ENCODE measurements around the gene SMAD3. TPM values are rescaled to one million over a fixed set of nuclear protein-coding genes. Genes with fewer than 3 reads are reported as not detected.

The SMAD3 gene
- total RNA-seq, 1 donor from 2014 or later: 18.8 TPM

GRCh38 chr15:67115586-67115969 lies 50.2 kb downstream of the SMAD3 start:
- no peaks in the 10 kb centered on the region for H3K36me3 ChIP-seq
- H3K4me3 ChIP-seq: no peak overlapping the region
- no peak for TF ChIP-seq CTCF (IDR thresholded peaks at IDR 0.05; ENCODE audit: borderline replicate concordance)
- H3K27me3 ChIP-seq (ENCODE audit: low read depth): no peaks in the 10 kb centered on the region
- H3K27ac ChIP-seq (replicated peaks): peak overlapping the region; percentile 21
- H3K9me3 ChIP-seq (replicated peaks): peaks cover 9% of the 10 kb centered on the region
- peaks cover 67% of the 10 kb centered on the region for H3K4me1 ChIP-seq
- DNase-seq: no peak
- intact Hi-C loops (cut with micrococcal nuclease): no loop called here

DNA sequence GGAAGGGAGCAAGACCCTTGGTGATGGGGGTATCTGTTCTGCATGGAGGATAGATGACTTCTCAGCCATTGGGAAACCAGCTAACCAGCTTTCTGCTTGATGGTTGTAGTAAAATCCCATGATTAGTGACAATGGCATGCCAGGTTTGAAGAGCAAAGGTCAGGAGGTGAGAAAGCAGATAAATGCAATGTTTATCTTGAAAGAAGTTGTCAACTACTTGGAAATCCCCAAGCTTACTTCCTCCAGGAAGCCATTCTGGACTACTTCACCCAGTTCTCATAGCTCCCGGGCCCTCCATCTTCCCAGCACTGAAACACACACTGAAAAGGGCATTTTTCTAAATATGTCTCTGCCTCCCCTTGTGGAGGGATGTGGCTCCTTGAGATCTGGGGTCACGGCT lies 51.3 kb downstream of the SMAD3 start:
- DNase-seq: no peak
- Histone ChIP-seq H3K36me3 (no peaks in the 10 kb centered on the region), H3K4me3 (no peak overlapping the region), H3K9me3 (replicated peaks) (no peaks in the 10 kb centered on the region), H3K4me1 (peaks cover 76% of the 10 kb centered on the region), H3K27ac (replicated peaks) (peak overlapping the region; percentile 96), H3K27me3 (ENCODE audit: low read depth) (no peaks in the 10 kb centered on the region)
- intact Hi-C loops (cut with micrococcal nuclease): no loop called here
- TF ChIP-seq CTCF (IDR thresholded peaks at IDR 0.05; ENCODE audit: borderline replicate concordance): no peak

- Histone ChIP-seq H3K9me3 (replicated peaks) (no peaks in the 10 kb centered on the region), H3K4me1 (peaks cover 82% of the 10 kb centered on the region), H3K36me3 (no peaks in the 10 kb centered on the region), H3K4me3 (no peak overlapping the region), H3K27ac (replicated peaks) (peak overlapping the region; percentile 96), H3K27me3 (ENCODE audit: low read depth) (no peaks in the 10 kb centered on the region)
- TF ChIP-seq CTCF (IDR thresholded peaks at IDR 0.05; ENCODE audit: borderline replicate concordance): peak; percentile 11
- DNase-seq: no peak
- intact Hi-C loops (cut with micrococcal nuclease): no loop called here
Observed at GRCh38 chr15:67117370-67117769, 52.0 kb downstream of the SMAD3 start.

DNA sequence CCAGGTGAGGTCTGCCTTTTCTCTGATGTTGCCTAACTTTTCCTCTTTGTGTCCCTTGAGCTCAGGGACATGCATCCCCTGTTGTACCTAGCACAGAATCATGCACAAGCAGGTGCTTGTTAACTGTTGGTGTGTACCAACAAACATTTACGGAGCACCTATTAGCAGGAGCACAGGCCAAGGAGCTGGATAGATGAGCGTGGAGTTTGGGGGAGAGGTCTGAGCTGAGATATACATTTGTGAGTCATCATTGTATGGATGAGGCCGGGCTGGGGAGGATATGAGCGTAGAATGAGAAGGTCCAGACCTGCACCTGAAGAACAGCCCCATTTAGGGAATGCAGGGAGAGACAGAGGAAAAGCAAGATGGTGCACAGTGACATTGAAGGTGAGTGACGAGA lies 53.4 kb downstream of the SMAD3 start:
- Histone ChIP-seq H3K4me1 (peaks cover 90% of the 10 kb centered on the region), H3K27me3 (ENCODE audit: low read depth) (no peaks in the 10 kb centered on the region), H3K4me3 (no peak overlapping the region), H3K36me3 (no peaks in the 10 kb centered on the region), H3K9me3 (replicated peaks) (no peaks in the 10 kb centered on the region), H3K27ac (replicated peaks) (peak overlapping the region; percentile 96)
- no peak for TF ChIP-seq CTCF (IDR thresholded peaks at IDR 0.05; ENCODE audit: borderline replicate concordance)
- DNase-seq: no peak
- intact Hi-C loops (cut with micrococcal nuclease): no loop called here

DNA sequence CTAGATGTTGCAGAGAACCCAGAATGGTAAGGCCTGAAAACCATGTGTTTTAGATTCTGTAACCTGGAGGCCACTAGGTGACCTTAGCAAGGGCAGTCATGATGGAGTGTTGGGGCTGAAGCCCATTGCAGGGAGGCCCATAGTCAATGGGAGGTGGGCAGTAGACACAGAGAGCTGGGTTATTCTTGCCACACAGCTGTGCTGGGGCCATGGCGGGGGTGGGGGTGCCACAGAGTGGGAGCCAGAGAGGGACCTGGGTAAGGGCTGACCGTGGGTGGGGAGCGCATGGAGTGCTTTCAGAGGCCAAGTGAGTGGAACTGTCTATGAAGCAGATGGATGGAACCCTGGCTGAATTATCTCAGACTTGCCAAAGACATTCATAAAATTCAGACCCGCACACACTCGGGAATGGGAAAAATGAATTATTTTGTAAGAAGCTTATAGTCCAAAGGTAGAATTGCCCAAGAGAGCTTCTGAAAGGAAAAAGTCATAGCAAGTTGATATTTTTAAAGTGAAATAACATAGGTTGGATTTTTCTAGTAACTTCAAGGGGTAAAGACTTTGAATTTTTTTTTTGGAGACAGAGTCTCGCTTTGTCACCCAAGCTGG lies 53.9 kb downstream of the SMAD3 start:
- no peak for TF ChIP-seq CTCF (IDR thresholded peaks at IDR 0.05; ENCODE audit: borderline replicate concordance)
- no peak for DNase-seq
- Histone ChIP-seq H3K4me1 (peaks cover 92% of the 10 kb centered on the region), H3K9me3 (replicated peaks) (no peaks in the 10 kb centered on the region), H3K4me3 (no peak overlapping the region), H3K36me3 (no peaks in the 10 kb centered on the region), H3K27ac (replicated peaks) (peak overlapping the region; percentile 96), H3K27me3 (ENCODE audit: low read depth) (no peaks in the 10 kb centered on the region)
- intact Hi-C loops (cut with micrococcal nuclease): no loop called here

Data from left ventricle myocardium inferior (tissue), 1 donor.